B cell (primary cell): ENCODE measurements around the gene PGS1. TPM values are rescaled to one million over a fixed set of nuclear protein-coding genes. Genes with fewer than 3 reads are reported as not detected.

Source experiments
- ATAC-seq: fragments of 200-7000 bp; cut with Tn5 transposase; one replicate; pipeline ENCODE4 v1.10.0; 2021; ENCODE audit warnings: low read depth, mild to moderate bottlenecking, moderate number of reproducible peaks, moderate library complexity
- CTCF ChIA-PET: fragments of 350-600 bp; sonication (Branson Sonifier 250); formaldehyde crosslinking; loops from one replicate; lab custom pipeline; 2021; ENCODE audit warnings: antibody characterized with exemption, inconsistent platforms; lab: Charles Lee
- POLR2A ChIA-PET: fragments of 350-600 bp; sonication (Branson Sonifier 250); formaldehyde crosslinking; loops from one replicate; lab custom pipeline; 2021; ENCODE audit warnings: antibody characterized with exemption; lab: Charles Lee
- DNase-seq: peaks from one replicate; pipeline ENCODE4 v3.0.0; 2013
- H2AFZ ChIP-seq: 2 replicates; pipeline ENCODE4 v1.6.1; 2012; ENCODE audit warnings: mild to moderate bottlenecking, low read depth, low read length; ENCODE audit not compliant: insufficient read depth, poor library complexity, severe bottlenecking
- H3K27ac ChIP-seq, 2 donors: 1 replicate in 1 of 2; 2 replicates in 1 of 2; pipeline ENCODE4 v1.5.1; 2012 to 2013; ENCODE audit warnings: low read length in 2 of 2, mild to moderate bottlenecking in 2 of 2, moderate library complexity in 1 of 2
- H3K27me3 ChIP-seq, 4 experiments: fragments of 200-600 bp in 1 of 4; sonication (generic) in 1 of 4; replicated peaks in 1 of 4; 1 replicate in 2 of 4; 2 replicates in 2 of 4; pipeline versions ENCODE4 v1.6.1 to v1.7.0; 2013 to 2016; ENCODE audit warnings: low read length in 3 of 4, mild to moderate bottlenecking in 2 of 4, mixed read lengths in 1 of 4, moderate library complexity in 1 of 4; ENCODE audit not compliant: insufficient read depth in 4 of 4, control insufficient read depth in 3 of 4; ENCODE audit errors: control extremely low read depth in 1 of 4
- H3K36me3 ChIP-seq, 2 experiments: replicated peaks in 1 of 2; 1 replicate in 1 of 2; 2 replicates in 1 of 2; pipeline versions ENCODE4 v1.6.1 to v1.7.1; 2013; ENCODE audit warnings: low read length in 1 of 2; ENCODE audit not compliant: insufficient read depth in 2 of 2, control insufficient read depth in 1 of 2; ENCODE audit errors: control extremely low read depth in 1 of 2, extremely low read depth in 1 of 2
- H3K4me1 ChIP-seq, 2 donors: fragments of 200-600 bp in 1 of 2; sonication (generic) in 1 of 2; 1 replicate in 1 of 2; 2 replicates in 1 of 2; pipeline versions ENCODE4 v1.5.1 to v1.6.1; 2013 to 2017; ENCODE audit warnings: low read length in 2 of 2; ENCODE audit not compliant: control insufficient read depth in 2 of 2, insufficient read depth in 2 of 2
- H3K4me2 ChIP-seq: replicated peaks from 2 replicates; pipeline ENCODE3; 2012; ENCODE audit warnings: mild to moderate bottlenecking, low read depth, low read length; ENCODE audit not compliant: poor library complexity, severe bottlenecking
- H3K4me3 ChIP-seq, 5 experiments: fragments of 200-600 bp in 1 of 5; sonication (generic) in 1 of 5; 1 replicate in 3 of 5; 2 replicates in 2 of 5; pipeline versions ENCODE4 v1.5.1 to v1.7.0; 2011 to 2016; ENCODE audit warnings: low read length in 4 of 5, mild to moderate bottlenecking in 4 of 5, low read depth in 2 of 5, control low read depth in 1 of 5, moderate library complexity in 1 of 5; ENCODE audit not compliant: insufficient read depth in 1 of 5; ENCODE audit errors: control extremely low read depth in 1 of 5, extremely low read depth in 1 of 5
- H3K79me2 ChIP-seq: fragments of 200-600 bp; sonication (generic); one replicate; pipeline ENCODE4 v1.6.0; 2016; ENCODE audit warnings: low read length; ENCODE audit not compliant: control insufficient read depth, insufficient read depth
- H3K9ac ChIP-seq: fragments of 200-600 bp; sonication (generic); 2 replicates; pipeline ENCODE4 v1.6.1; 2017; ENCODE audit warnings: mild to moderate bottlenecking, low read length, moderate library complexity
- H3K9me3 ChIP-seq, 3 donors: one replicate each; pipeline versions ENCODE4 v1.6.1 to v1.7.1; 2013; ENCODE audit warnings: low read length in 2 of 3; ENCODE audit not compliant: control insufficient read depth in 2 of 3, insufficient read depth in 1 of 3; ENCODE audit errors: control extremely low read depth in 1 of 3
- H4K20me1 ChIP-seq: 2 replicates; pipeline ENCODE4 v1.6.0; 2012; ENCODE audit warnings: mild to moderate bottlenecking, low read length; ENCODE audit not compliant: insufficient read depth, control insufficient read depth, poor library complexity, severe bottlenecking
- H3K27ac Mint-ChIP-seq: one replicate; pipeline ENCODE4 v1.8.0; 2021; ENCODE audit warnings: mixed read lengths
- H3K27me3 Mint-ChIP-seq: one replicate; pipeline ENCODE4 v1.8.0; 2021; ENCODE audit warnings: mixed read lengths
- H3K4me1 Mint-ChIP-seq: one replicate; pipeline ENCODE4 v1.8.0; 2021; ENCODE audit warnings: mixed read lengths
- H3K4me3 Mint-ChIP-seq: one replicate; pipeline ENCODE4 v1.8.0; 2021; ENCODE audit warnings: mixed read lengths
- H3K9me3 Mint-ChIP-seq: one replicate; pipeline ENCODE4 v1.8.0; 2022; ENCODE audit warnings: mixed read lengths; ENCODE audit not compliant: insufficient read depth
- EZH2 ChIP-seq: IDR thresholded peaks from 2 replicates; pipeline ENCODE4 v1.6.1; 2012; ENCODE audit warnings: borderline replicate concordance, low read depth, mild to moderate bottlenecking, moderate library complexity, low read length; ENCODE audit not compliant: insufficient read depth, poor library complexity, severe bottlenecking
- WGBS: methylation state at CpG from one replicate; pipeline ENCODE4 v1.1.5; 2013; ENCODE audit warnings: missing lambda C conversion rate; ENCODE audit not compliant: insufficient coverage; 5-methylcytosine and 5-hydroxymethylcytosine counted together
- intact Hi-C: fragments of 100-400 bp; cut with micrococcal nuclease; formaldehyde crosslinking; loops from one replicate; pipeline ENCODE4 v1.10.0; 2022
- polyA plus RNA-seq: library from polyadenylated mRNA; depleted of rRNA; stranded (reverse); fragments of >200 nt; gene quantifications from 2 replicates; pipeline ENCODE4 v1.2.3, GENCODE V29; 2012
- total RNA-seq, 2 donors: library from RNA; stranded (reverse); fragments of 120-200 nt in 1 of 2; gene quantifications; 1 replicate in 1 of 2; 2 replicates in 1 of 2; pipeline versions ENCODE4 v1.2.3 to v1.2.4, GENCODE V29; 2013 to 2022
- TF ChIP-seq, protein P1 (sequence below): fragments of 200-600 bp; IDR thresholded peaks from one replicate; pipeline ENCODE4 v1.8.0; 2022; ENCODE audit warnings: antibody characterized with exemption, mild to moderate bottlenecking

Gene PGS1
- total and polyA plus RNA-seq, 2 donors (not counting 1 experiment from before 2014, with no cell fraction given): 85.1 to 88.3 TPM

DNA sequence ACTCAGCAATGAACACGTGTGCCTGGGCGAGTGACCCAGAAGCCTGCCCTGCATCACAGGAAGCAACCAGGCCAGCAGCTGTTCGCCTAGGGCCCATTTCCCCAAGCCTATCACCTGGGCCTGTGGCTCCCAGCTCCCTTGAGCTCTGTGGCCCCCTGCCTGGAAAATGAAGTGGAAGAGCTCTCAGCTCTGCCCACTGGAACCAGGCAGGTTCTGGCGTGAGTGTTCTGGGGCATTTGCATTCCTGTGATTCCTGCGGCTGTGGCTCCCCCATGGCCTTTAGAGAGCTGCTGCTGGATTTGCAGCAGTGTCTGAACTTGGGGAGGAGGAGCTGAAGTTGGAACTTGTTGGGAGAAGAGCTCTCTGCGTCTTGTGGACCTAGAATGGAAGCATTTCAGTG is 22.8 kb downstream of the PGS1 start:
- Histone ChIP-seq H3K4me1 (no peaks in the 10 kb centered on the region), H3K4me2 (no peak overlapping the region), H3K27ac (no peak overlapping the region), H3K79me2 (peaks cover 84% of the 10 kb centered on the region), H4K20me1 (peaks cover 56% of the 10 kb centered on the region), H3K27me3 (no peaks in the 10 kb centered on the region), H3K9ac (no peak overlapping the region), H2AFZ (no peak overlapping the region), H3K9me3 (no peaks in the 10 kb centered on the region), H3K4me3 (no peak overlapping the region), H3K36me3 (peaks cover 0 to 84% of the 10 kb centered on the region in 2 experiments)
- ChIA-PET CTCF (interaction anchor here (0.6 kb wide), 2 partner anchors 78 to 768 kb away, joined by 4 read pairs; no protein-coding TSS in a partner anchor), POLR2A (no interaction called here)
- WGBS: 72% methylated on average over 6 of the region's 6 CpGs
- TF ChIP-seq, protein P1, sequence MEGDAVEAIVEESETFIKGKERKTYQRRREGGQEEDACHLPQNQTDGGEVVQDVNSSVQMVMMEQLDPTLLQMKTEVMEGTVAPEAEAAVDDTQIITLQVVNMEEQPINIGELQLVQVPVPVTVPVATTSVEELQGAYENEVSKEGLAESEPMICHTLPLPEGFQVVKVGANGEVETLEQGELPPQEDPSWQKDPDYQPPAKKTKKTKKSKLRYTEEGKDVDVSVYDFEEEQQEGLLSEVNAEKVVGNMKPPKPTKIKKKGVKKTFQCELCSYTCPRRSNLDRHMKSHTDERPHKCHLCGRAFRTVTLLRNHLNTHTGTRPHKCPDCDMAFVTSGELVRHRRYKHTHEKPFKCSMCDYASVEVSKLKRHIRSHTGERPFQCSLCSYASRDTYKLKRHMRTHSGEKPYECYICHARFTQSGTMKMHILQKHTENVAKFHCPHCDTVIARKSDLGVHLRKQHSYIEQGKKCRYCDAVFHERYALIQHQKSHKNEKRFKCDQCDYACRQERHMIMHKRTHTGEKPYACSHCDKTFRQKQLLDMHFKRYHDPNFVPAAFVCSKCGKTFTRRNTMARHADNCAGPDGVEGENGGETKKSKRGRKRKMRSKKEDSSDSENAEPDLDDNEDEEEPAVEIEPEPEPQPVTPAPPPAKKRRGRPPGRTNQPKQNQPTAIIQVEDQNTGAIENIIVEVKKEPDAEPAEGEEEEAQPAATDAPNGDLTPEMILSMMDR: no peak
- no peak for TF ChIP-seq EZH2
- Mint-ChIP-seq H3K27me3 (no peaks in the 10 kb centered on the region), H3K4me1 (no peaks in the 10 kb centered on the region), H3K4me3 (no peak overlapping the region), H3K9me3 (no peaks in the 10 kb centered on the region), H3K27ac (no peak overlapping the region)
- intact Hi-C loops: no loop called here
- DNase-seq (no peak), ATAC-seq (no peak)

DNA sequence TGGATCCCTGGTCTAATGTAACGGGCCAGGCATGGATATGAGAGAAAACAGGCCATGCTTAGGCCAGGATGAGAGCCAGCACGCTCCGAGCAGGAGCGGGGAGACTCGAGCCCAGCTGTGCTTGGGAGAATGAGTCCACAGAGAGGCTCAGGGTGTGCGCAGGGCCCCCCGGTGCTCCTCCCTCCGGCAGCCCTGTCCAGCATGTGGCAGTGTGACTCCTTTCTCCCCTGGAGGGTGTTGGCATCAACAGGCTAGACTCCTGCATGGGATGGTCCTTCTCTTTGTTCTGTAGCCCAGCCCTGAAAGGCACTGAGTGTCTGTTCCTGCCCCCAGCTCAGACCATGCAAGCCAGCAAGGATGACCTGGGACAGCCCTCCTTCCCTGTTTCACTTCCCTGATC is 23.4 kb downstream of the PGS1 start:
- no peaks in the 10 kb centered on the region for H3K9me3 ChIP-seq
- no peak for TF ChIP-seq EZH2
- TF ChIP-seq, protein P1: no peak
- no peak overlapping the region for H3K27ac ChIP-seq
- H3K27ac Mint-ChIP-seq: no peak overlapping the region
- no peaks in the 10 kb centered on the region for H3K27me3 ChIP-seq
- no peaks in the 10 kb centered on the region for H3K4me1 Mint-ChIP-seq
- POLR2A ChIA-PET: no interaction called here
- no peak overlapping the region for H3K4me3 Mint-ChIP-seq
- H3K36me3 ChIP-seq: peaks cover 0 to 84% of the 10 kb centered on the region in 2 experiments
- H3K4me3 ChIP-seq: no peak overlapping the region
- H3K4me2 ChIP-seq: no peak overlapping the region
- DNase-seq (no peak), ATAC-seq (no peak)
- H3K4me1 ChIP-seq: no peaks in the 10 kb centered on the region
- H3K9me3 Mint-ChIP-seq: no peaks in the 10 kb centered on the region
- intact Hi-C loops: no loop called here
- no peaks in the 10 kb centered on the region for H3K27me3 Mint-ChIP-seq
- 73% methylated on average over 7 of the region's 8 CpGs for WGBS
- CTCF ChIA-PET: no interaction called here
- H2AFZ ChIP-seq: no peak overlapping the region
- H3K79me2 ChIP-seq: peaks cover 84% of the 10 kb centered on the region
- H3K9ac ChIP-seq: no peak overlapping the region
- H4K20me1 ChIP-seq: peaks cover 57% of the 10 kb centered on the region
